SU-DHL-6 (cell line): ENCODE results near the gene NFKBIE.

Experiments used
- EZH2phosphoT487 ChIP-seq: fragments of 200-600 bp; sonication (generic), shearing (Covaris generic); conservative IDR thresholded peaks from 2 replicates; pipeline ENCODE4 v1.6.1; 2018; ENCODE audit warnings: mild to moderate bottlenecking, antibody characterized with exemption, low read length, moderate library complexity, mixed read lengths
- TF ChIP-seq, protein P1 (sequence below): fragments of 200-600 bp; sonication (generic); IDR thresholded peaks from one replicate; pipeline ENCODE4 v1.5.1; 2017; ENCODE audit warnings: antibody characterized with exemption, mild to moderate bottlenecking, low read length, moderate library complexity; ENCODE audit not compliant: insufficient read depth, poor library complexity, severe bottlenecking

DNA sequence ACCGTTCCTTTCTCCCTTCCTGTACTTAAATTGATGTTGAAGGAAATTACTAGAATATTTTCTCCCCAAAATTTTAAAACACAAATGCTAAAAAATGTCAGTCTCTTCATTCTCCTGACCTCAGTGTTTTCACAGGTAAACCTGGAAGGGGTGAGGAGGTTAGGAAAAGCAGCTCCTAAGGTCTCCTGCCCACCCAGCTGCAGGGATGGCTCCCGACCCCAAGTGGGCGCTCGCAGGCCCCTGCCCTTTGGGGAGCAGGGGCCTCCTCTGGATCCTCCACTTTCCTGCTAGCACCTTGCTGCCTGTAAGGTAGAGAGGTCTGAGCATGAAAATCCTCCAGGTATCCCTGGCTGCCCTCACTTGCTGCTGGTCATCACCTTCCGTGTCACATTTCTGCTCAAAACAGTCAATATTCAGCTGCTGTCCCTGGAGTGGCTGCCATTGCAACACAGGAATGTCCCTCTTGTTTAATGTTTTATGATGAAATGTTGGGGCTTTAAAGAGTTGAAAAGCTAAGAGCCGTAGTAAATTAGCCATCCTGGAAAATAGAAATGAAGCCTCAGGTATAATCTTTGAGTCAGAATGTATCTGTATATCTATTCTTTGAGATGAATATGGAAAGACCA, 29.3 kb downstream of the NFKBIE start:
- no peak for TF ChIP-seq EZH2phosphoT487
- TF ChIP-seq, protein P1, sequence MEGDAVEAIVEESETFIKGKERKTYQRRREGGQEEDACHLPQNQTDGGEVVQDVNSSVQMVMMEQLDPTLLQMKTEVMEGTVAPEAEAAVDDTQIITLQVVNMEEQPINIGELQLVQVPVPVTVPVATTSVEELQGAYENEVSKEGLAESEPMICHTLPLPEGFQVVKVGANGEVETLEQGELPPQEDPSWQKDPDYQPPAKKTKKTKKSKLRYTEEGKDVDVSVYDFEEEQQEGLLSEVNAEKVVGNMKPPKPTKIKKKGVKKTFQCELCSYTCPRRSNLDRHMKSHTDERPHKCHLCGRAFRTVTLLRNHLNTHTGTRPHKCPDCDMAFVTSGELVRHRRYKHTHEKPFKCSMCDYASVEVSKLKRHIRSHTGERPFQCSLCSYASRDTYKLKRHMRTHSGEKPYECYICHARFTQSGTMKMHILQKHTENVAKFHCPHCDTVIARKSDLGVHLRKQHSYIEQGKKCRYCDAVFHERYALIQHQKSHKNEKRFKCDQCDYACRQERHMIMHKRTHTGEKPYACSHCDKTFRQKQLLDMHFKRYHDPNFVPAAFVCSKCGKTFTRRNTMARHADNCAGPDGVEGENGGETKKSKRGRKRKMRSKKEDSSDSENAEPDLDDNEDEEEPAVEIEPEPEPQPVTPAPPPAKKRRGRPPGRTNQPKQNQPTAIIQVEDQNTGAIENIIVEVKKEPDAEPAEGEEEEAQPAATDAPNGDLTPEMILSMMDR = no peak
